HG03108 (cell line): Measurements from ENCODE around the gene SLC30A3.

ENCODE experiments used
- ATAC-seq: cut with Tn5 transposase; IDR thresholded peaks from one replicate; pipeline ENCODE4 v1.9.1; 2021; ENCODE audit warnings: moderate library complexity; ENCODE audit not compliant: unreplicated experiment

SLC30A3 gene

GRCh38 chr2:27261241-27261925, 1.5 kb downstream of the SLC30A3 start:
- no peak for ATAC-seq

- ATAC-seq = no peak
Measured at GRCh38 chr2:27258051-27258450, 4.8 kb downstream of the SLC30A3 start.

- no peak for ATAC-seq
Measured at GRCh38 chr2:27256855-27257454, 5.9 kb downstream of the SLC30A3 start.

GRCh38 chr2:27255660-27256059, 7.2 kb downstream of the SLC30A3 start:
- ATAC-seq = no peak

GRCh38 chr2:27255187-27255586, 7.7 kb downstream of the SLC30A3 start:
- no peak for ATAC-seq

- no peak for ATAC-seq
Measured at GRCh38 chr2:27251766-27252165, 11.1 kb downstream of the SLC30A3 start.

GRCh38 chr2:27250652-27251379, 12.0 kb downstream of the SLC30A3 start:
- ATAC-seq = no peak

GRCh38 chr2:27249891-27250651, 12.8 kb downstream of the SLC30A3 start:
- no peak for ATAC-seq

- no peak for ATAC-seq
Measured at GRCh38 chr2:27249159-27249890, 13.5 kb downstream of the SLC30A3 start.

- ATAC-seq = no peak
Measured at GRCh38 chr2:27247893-27248292, 15.0 kb downstream of the SLC30A3 start.

- ATAC-seq = no peak
Measured at GRCh38 chr2:27245626-27246025, 17.2 kb downstream of the SLC30A3 start.

GRCh38 chr2:27245116-27245515, 17.7 kb downstream of the SLC30A3 start:
- no peak for ATAC-seq

- ATAC-seq = no peak
Measured at GRCh38 chr2:27243391-27244130, 19.3 kb downstream of the SLC30A3 start.

- ATAC-seq = no peak
Measured at GRCh38 chr2:27242614-27242951, 20.3 kb downstream of the SLC30A3 start.

- ATAC-seq = no peak
Measured at GRCh38 chr2:27241761-27242613, 20.9 kb downstream of the SLC30A3 start.

- no peak for ATAC-seq
Measured at GRCh38 chr2:27240406-27240805, 22.4 kb downstream of the SLC30A3 start.

- no peak for ATAC-seq
Measured at GRCh38 chr2:27238976-27239375, 23.9 kb downstream of the SLC30A3 start.

GRCh38 chr2:27237341-27237945, 25.4 kb downstream of the SLC30A3 start:
- no peak for ATAC-seq

GRCh38 chr2:27236626-27237025, 26.2 kb downstream of the SLC30A3 start:
- ATAC-seq = no peak
